GM19468 (cell line): ENCODE data around the gene ICE1.
"Not testable (repeated sequence)": the region's sequence is repeated elsewhere in the genome, so short reads cannot be mapped to it uniquely, and the experiment has no call there.

Experiments used
- ATAC-seq: cut with Tn5 transposase; IDR thresholded peaks from one replicate; pipeline ENCODE4 v1.9.1; 2021; ENCODE audit warnings: mild to moderate bottlenecking, moderate library complexity, moderate number of reproducible peaks; ENCODE audit not compliant: unreplicated experiment; ENCODE audit errors: extremely low read depth

The ICE1 gene, protein sequence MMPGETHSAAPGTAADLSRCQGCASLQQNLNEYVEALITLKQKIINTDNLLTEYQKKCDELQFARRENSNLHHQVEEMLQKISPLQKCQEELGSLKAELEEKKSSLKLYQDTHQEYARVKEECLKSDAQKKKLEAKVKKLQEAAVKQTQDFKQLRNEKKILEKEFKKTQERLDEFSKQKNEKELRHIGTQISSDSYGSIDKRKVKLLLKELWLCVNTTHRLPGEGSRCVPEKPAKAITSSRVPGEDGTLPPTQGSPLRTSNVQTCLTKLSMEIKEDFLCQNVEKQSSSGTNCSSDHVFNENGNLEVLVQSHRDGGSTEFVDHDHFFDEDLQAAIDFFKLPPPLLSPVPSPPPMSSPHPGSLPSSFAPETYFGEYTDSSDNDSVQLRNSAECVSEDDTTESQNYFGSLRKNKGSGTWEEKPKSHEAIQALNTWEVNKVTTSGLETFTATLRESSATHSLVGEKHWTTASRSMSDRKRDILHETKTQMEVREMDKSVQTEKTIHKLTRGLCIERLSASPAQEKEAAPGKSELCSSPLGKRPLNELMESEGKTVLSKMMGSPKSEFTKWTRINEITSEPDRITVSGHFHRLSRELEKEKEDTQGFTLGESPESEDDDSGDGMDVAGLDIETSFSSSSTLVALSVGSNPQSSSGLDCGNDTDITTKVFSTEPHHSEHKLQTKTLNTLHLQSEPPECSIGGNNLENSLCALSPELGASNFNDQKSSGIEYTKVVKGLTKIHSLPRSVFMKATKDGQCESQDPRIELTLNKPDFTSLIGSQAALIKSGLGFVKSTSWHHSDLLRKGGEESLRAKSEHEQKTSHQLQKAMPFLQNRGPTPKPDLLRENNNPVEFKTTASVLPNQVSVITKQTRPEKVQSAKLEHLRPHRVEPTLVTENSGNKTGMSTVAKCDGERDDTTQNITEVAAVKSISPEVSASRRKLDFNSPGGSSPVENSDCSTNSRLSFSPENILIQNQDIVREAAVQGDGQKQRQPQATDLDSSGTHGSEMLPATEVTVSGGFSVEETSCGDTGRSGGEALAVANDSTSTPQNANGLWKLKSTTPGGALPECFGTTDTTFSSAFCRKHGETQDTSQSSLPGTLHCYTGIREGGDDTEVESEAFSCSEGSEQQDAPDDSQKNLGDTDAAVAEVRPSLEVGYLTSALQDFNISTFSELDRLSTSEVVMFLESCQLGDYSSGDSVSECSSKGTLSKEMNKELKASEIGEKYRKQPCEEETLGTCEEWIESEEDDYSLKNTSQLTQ (N-terminal part only)

DNA sequence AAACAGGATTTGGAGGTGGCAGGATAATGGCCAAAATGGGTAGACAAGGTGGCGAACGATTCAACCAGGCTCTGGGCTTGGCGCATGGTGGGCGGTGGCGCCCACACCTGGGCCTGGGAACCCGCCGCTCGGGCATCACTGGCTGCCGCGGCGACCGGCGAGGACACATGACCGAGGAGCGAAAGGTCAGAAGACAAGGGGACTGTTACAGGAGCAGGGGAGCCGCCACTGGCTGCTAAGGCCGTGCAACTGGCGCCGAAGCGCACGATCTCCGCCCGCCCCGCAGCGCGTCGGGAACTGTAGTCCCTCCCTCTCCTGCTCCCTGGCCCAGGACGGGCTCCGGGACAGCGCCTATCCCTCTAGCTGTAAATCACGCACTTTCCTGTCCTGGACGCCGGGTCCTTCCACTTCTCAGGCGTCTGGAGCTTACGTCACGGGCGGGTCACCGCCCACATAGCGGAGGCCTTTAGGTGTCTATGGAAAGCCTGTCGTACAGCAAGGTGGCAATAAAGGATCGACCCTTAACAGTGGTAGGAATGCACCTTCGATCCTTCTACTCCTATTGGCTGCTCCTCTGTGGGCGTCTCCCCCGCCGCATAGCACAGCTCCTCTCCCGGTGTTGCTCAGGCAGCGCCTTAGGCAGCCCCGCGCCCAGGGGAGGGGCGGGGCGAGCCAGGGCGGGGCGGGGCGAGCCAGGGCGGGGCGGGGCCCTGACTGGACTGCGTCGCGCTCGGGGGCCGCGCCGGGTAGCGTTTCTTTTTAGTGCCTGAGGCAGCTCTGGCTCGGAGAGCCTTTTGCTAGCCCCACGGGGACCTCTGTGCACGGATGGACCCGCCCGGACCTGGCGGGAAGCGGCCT, at the start of gene ICE1:
Gene ICE1 (plus strand): TSS at position 717 of the 858 bp plus-strand sequence. CDS start 239 bp downstream, outside the sequence.
- ATAC-seq: peak; percentile 75

DNA sequence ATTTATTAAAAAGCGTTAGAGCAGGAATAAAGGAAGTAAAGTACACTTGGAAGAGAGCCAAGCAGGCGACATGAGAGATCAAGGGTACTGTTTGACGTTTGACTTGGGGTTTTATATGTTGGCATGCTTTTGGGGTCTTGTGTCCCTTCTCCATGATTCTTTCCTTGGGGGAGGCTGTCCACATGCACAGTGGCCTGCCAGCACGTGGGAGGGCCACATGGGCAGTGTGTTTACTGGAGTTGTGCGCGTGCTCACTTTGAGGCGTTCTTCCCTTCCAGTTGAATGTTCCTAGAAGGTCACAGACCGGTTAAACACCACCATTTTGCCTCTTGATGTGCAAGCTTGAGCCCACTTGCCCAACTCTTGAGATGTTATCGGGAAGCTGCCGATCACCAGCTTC, 49.5 kb upstream of the ICE1 start:
- no peak for ATAC-seq

DNA sequence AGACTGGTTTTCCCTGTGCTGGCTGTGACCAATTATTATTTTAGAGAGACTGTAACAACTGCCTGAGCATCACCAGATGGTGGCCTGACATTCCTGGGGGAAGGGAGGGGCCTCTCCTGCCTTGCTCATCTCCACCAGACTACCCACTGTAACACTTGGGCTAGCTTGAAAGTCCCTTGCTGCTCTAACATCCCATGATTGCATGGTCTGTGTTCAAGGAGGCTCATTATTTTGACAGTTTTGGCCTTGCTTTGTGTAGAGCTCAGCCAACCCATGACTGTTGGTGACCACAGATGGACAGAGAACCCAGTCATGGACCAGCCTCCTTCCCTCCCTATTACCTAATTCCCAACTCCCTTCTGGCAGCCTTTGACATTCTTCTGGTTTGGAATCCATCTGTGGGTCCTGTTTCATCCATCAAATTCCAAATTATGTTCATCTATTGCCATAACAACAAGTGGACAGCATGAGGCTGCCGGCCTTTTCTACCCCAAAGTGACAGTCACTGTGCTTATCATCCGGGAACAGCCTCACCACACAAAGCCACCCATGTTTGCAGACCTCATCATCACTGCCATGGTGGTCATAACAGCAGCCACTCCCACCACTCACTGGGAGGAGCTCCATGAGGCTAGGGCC, 49.0 kb upstream of the ICE1 start:
- no peak for ATAC-seq

DNA sequence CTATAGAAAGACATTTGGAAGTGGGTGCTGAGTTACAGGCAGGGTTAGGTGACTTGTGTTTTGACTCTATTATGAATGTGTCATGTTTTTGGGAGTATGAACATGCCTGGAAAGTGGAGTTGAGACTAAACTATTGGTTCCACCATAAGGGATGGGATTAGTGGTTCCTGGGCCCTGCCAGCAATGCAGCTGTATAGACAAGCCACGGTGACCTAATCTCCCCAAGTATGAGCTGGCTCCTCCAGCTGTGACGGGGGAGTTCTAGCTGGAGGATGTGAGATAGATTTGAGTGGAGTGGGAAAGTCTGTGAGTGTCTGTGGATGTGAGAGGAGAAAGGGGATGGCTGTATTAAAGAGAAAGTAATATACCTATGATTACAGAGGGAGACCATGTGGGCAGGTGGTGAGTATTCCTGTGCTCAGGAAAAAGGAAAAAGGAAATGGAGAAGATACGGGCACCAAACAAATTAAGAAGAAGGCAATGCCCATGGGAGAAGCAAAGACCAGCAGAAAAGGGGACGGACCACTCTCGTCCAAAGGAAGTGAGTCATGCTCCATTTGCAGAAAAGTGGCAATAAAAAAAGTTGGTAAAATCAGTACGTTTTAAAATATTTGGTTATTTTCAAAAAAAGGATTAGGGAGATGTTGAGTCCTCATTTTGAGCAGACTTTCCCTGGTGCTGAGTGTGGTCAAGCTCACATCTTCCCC, 48.3 kb upstream of the ICE1 start:
- ATAC-seq: no peak

DNA sequence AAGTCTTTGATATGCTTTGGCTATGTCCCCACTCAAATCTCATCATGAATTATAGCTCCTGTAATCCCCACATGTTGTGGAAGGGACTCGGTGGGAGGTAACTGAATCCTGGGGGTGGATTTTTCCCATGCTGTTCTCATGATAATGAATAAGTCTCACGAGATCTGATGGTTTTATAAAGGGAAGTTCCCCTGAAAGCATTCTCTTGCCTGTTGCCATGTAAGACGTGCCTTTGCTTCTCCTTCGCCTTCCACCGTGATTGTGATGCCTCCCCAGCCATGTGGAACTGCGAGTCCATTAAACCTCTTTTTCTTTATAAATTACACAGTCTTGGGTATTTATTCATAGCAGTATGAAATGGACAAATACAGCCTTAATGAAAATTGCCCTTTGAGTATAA, 44.7 kb upstream of the ICE1 start:
- ATAC-seq: no peak

DNA sequence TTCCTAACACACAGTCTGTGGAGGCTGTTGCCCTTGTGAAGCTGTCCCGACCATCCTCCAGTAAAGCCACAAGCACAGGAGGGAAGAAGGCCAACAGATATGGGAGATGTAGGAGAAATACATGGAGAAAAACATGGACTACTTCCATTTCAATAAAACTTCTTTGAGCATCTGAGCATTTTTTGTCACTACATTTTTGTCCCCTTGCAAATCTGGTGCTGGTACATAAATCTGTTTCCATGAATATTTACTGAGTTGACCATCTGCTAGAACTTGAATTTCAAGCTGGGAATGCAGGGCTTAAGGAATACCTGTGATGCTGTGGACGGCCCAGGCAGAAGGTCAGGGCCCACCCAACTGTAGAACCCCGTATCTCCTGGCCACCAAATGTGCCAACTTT, 43.9 kb upstream of the ICE1 start:
- no peak for ATAC-seq

DNA sequence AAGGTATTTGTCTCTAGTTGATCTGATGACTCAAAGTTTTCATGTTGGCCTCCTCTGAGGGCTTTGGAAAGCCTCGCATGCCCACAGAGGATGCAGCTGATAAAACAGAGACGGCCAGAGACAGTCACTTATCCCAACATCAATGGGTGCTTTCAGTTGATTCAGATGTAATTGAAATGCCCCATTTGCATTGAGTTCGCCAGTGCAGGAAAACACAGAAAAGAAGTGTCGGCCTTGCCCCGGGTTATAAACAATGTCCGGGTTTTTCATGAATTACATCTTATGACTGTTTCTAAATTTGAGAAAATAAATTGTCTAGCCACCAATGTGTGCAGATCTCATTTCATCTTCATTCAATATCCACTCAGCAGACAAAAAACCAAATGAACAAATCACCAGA, 42.2 kb upstream of the ICE1 start:
- no peak for ATAC-seq

DNA sequence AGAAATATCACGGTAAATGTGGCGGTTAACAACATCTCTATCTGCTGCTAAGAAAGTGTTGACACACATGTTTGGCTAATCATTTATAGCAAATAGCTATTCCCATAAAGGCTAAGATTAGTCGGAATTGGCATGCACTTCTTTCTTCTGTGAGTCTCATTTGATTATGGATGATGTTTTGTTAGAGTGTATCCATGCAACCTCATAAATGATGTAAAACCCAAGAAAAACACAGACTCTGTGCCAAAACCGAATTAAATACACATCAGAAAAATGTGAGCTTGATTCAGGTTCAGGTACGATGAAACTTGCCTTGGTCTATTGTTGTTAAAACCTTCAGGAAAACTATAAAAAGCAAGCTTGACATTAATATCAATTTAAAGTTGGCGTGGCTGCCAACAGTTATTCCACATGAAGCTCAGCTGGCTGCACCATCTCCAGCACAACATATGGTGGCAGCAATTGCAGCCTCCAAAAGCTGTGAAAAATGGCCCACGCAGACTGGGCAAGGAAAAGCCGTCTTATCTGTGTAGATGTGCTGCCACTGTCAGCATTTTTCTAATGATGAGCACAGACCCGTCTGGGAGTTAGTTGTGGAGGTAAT, 41.1 kb upstream of the ICE1 start:
- no peak for ATAC-seq

DNA sequence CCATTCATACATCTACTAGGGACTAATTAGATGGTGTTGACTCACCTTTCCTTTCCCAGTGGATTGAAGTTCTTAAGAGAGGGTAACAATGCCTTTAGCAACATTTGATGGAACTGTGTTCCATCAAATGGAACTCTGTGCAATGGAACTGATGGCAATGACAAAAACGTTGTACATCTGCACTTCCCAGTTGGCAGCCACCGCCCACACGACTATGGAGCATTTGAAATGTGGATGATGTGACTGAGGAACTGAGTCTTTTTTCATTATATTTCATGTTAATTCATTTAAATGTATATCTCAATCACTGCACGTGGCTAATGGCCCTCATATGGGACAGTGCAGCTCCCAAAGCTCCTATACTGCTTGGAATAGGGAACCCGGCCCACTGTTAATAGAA, 39.0 kb upstream of the ICE1 start:
- no peak for ATAC-seq

DNA sequence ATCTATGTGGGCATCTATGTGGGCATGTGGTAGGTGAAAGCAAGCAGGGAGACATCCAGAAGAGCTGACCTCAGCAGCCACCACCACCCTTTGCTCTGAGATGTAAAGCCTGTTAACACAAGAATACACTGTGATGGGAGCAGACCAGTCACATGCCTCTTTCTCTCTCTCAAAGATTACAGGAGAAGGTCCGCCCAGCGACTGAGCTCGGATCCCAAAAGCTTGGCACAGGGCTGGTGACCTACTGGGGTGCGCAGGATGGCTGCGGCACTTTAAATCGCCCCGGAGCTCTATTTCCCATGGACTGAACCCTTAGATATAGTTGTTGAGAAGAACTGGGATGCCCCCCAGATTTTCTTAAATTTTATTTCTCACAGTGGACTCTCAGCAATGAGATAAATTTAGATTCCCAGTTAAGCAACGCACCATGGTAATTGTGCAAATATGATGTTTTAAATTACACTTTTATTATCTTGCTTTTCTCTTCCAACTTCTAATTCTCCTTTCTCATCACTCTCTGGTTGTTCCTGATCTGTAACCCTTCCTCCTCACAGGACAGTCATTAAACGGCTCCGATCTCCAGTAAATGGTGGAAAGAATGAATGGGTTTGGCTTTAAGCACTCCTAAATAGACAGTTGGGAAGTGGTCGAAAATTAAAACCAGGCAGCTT, 37.7 kb upstream of the ICE1 start:
- ATAC-seq: no peak

DNA sequence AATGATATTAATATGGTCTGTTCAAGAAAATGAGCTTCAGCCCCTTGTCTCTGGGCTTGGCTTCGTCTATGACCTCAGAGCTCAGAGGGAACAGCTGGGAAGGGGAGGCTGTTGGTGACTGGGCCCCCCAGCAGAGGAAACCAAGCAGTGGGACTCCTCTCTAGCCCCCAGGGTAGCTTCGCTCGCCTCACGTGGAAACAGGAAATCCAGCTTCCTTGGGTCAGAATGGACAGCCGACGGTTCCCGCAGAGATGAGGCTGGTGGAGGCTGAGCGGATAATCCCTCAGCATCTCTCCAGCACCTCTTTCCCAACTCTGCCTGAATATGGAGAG, 37.2 kb upstream of the ICE1 start:
- no peak for ATAC-seq

DNA sequence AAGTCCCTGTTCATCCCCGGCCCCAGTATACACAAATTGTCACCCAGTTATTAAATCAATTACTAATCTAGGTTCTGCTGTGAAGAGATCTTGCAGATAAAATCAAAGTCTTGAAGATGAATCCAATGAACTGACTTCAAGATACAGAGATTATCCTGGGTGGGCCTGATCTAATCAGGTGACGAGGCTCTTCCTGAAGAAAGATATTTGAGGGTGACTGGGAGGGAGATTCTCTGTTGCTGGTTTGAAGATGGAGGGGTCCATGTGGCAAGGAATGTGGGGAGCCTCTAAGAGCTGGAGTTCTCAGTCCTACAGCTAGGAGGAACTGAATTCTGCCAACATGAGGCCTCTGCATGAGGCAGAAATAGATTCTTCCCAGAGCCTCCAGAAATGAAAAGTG, 36.1 kb upstream of the ICE1 start:
- ATAC-seq: no peak

DNA sequence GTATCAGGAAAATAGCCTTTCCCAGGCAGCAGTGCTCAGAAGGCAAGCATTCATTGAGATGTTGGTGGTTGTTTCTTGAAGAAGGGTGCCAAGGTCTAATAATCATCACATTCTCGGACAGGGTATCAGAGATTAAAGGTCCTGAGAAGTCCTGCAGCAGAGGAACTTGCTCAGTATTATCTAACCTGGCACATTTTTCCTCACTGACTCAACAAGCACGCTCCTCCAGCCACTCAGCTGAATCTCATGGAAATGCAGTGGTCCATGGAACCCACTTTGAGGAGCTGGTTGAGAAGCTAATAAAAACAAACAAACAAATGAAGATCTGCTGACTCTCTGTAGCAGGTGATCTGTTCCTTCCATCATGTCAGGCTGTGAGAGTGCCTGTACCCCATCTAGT, 35.3 kb upstream of the ICE1 start:
- no peak for ATAC-seq

DNA sequence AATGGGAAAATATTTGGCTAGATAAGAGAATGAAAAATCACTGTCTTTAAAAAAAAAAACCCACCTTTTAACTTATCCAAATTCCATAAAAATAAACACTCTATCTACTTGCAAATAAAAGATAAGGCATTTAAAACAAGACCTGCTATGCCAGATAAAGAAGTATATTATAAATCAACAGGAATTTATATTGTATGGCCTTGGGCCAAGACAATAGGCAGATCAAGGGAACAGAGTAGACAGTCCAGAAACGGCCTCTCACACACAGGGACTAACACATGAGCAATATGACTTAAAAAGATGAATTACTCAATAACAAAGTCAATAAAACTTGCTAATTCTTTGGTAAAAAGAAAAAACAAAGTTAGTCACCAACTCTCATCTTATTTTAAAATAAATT, 34.7 kb upstream of the ICE1 start:
- no peak for ATAC-seq

DNA sequence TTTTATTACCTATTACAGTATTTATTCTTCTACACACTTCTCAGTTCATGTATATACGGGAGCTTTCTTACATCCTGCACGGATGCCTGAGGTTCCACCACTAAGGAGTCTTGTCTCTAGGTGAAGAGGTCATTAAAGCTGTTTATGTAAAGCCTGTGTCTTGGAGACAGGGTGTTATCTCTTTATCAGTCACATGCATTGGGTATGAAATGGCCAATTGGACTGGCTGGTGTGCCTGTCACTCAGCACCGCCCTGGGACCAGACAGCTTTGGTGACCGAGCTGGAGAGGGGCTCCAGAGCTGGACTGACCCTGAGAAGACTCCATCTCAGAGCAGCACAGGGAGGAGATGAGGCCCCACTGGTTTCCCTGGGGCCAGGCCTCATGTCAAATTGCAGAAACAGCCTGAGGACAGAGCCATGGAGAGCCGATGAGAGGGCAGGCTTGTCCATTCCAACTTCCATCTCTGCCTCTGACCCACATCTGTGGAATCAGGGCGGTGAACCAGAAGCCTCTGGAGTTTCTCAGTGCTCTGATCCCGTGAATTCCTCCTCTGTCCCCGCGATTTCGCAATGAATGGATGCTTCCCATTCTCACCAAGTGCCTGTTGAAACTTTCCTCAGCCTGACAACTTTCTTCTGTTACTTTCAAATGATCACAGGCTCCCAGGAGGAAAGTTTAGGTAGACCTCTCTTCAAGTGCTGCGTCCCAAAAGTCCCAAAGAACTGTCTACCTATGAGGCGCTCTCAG, 32.2 kb upstream of the ICE1 start:
- ATAC-seq: not testable (repeated sequence)

DNA sequence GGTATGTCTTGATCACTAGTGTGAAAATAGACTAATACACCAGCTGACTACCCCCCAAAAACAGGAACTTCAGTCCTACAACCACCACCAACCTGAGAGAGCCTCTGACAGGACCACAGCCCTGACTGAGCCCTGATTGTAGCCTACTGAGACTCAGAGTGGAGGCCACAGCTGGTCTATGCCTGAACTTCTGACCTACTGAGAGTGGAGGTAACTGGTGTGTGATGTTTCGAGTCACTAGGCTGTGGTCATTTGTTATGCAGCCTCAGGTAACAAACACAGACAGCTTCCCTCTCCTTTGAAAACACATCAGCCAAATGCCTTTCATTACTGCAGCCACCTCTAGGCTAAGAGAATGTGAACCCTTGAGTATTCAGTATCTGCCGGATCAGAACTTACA, 30.0 kb upstream of the ICE1 start:
- not testable (repeated sequence) for ATAC-seq

DNA sequence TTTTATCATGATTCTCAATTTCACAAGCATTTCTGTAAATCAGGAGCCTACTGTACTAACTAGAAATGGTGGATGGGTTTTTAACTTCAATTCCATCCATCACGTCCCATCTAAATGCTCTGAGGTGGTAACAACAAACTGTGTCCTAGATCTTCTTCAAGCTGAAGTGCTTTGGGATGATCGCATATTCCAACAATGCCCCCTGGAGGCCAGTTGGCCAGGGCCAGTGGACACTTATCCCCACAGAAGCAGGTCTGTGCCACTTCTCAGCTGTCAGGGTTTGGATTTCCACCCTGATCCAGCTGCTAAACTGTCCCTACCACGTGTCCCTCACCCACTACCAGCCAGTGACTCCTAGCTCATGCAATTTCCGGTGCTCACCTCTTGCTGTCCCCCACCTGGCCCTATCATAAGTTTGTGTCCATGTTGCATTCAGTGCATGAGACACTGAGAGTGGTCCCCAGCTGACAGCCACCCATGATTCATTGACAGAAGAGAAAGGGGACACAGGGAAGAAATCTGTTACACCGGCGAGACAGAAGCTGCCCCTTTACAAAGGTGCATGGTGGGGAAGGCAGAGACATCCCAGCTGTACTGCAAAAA, 28.0 kb upstream of the ICE1 start:
- ATAC-seq: not testable (repeated sequence)
